NT2/D1 (cell line): Measurements from ENCODE around the gene KIAA0319L.

Experiments
- YY1 ChIP-seq: IDR thresholded peaks from 2 replicates; pipeline ENCODE4 v1.6.1; 2011; ENCODE audit not compliant: insufficient read length, insufficient read depth
- ZNF274 ChIP-seq: IDR thresholded peaks from 2 replicates; pipeline ENCODE4 v1.6.1; 2011; ENCODE audit warnings: mild to moderate bottlenecking, low read depth, low read length

DNA sequence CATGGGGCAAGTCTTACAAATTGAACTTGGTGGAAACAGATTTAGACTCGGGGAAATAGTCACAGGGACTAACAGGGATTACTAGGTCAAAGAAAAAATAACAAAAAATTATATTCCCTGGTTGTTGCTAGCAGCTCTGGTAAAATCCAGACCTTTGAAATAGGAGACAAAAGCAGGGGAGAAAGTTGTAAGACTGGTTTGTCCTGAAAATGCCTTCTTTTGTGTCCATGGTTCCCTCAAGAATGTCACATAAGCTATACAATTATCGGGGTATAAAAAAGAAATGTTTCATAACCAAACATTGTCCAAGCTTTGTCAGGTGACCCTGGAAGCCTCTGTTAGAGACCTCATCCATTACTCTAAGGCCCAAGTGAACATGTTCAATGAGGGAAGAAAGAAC lies 33.1 kb downstream of the KIAA0319L start:
- no peak for TF ChIP-seq ZNF274
- no peak for TF ChIP-seq YY1
